Brain microvascular endothelial cell (primary cell): ENCODE results near the gene SLC16A3.
A peak's percentile ranks its signal among the peaks of the same experiment; 100 is the strongest.

Experiments used
- DNase-seq: peaks from one replicate; pipeline ENCODE4 v3.0.0-alpha.2; 2020
- H3K27ac ChIP-seq: fragments of 250-450 bp; sonication (Bioruptor Pico); 2 replicates; pipeline ENCODE4 v1.5.1; 2020; ENCODE audit warnings: mild to moderate bottlenecking, moderate library complexity
- H3K27me3 ChIP-seq: fragments of 250-450 bp; sonication (Bioruptor Pico); replicated peaks from 2 replicates; pipeline ENCODE4 v1.5.1; 2020; ENCODE audit warnings: mild to moderate bottlenecking
- H3K36me3 ChIP-seq: fragments of 250-450 bp; sonication (Bioruptor Pico); replicated peaks from 2 replicates; pipeline ENCODE4 v1.5.1; 2020; ENCODE audit warnings: mild to moderate bottlenecking
- H3K4me3 ChIP-seq: 2 replicates; pipeline ENCODE4 v1.5.1; 2011; ENCODE audit warnings: low read depth, mild to moderate bottlenecking, control low read depth, low read length, moderate library complexity
- in situ Hi-C: cut with HindIII; loops from 2 replicates; pipeline ENCODE4 v1.10.0; 2017; ENCODE audit warnings: low sequenced_read_pairs, low pct_ligation_motif_present
- TF ChIP-seq, protein P1 (sequence below): IDR thresholded peaks from 2 replicates; pipeline ENCODE4 v1.5.1; 2011; ENCODE audit warnings: low read depth, mild to moderate bottlenecking, moderate library complexity, low read length, control low read depth, inconsistent platforms; ENCODE audit errors: missing control alignments

The SLC16A3 gene

DNA sequence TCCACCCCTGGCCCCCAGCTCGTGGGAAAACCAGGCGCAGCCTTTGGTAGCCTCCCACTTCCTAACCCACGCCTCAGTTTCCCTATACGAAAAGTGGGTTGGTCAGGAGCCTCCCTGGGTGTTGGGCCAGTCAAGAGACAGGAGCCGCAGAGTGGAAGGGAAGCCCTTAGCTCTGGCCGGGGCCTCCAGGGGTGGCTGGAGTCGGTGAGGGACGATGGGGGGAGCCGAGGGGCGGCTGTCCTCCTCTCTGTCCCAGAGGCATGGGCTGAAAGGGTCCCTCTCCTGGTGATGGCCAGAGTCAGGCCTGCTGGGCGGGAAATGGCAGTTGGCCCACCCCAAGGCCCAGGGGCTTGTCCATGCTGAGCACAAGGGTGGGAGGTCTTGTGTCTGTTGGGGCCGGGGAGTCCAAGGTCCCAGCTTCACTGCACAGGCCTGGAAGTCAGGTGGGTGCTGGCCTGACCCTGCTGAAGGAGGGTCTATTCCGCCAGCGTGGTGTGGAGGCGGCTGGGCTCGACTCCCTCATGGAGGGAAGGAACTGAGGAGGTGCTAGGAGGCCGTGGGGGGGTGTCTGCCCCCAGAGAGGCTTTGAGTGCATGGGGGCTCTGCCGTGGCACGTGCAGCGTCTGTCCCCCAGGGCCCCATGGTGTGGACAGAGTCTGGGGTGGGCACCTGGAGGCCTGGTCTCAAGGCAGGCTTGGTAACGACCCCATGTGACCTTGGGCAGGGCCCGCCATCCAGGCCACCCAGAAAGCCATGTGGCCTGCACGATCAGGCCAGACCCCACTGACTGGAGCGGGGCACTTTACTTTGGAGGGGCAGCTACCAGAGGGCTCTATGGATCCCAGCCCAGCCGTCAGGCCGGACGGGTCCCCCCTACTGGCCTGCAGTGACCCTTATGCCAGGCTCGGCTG, 1.1 kb downstream of the SLC16A3 start:
- peak overlapping the region; percentile 74 for H3K4me3 ChIP-seq
- no peak for DNase-seq
- peak overlapping the region; percentile 12 for H3K27ac ChIP-seq

DNA sequence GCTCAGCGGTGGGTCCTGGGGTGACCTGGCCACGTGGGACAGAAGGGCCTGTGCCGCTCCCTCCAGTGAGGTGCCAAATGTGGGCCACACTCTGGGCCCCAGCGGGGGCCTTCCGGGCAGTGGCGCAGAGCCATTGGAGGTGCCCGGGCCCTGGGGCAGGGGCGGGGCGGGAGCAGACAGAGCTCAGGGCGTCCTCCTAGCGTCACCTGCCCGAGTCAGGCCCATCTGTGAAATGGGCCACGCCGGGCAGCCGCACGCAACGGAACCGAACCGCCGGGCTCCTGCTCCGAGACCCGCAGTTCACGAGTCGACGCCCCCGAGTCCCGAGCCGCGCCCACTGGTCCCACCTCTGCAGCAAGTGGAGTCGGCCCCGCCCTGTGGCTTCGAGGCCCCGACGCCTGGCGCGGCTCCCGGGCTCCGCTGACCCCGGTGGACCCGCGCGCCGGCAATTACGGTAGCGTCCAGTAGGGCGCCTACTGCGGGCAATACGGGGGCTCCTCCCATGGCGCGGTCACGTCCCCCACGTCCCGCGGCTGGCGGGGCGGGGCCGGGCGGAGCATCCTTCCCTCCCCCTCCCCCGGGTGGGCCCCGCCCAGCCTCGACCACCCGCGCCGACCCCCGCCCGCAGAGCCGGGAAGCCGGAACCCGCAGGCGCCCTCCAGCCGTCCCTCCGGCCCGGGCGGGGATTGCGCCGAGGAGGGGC, 1.9 kb downstream of the SLC16A3 start:
- Histone ChIP-seq H3K27me3 (no peaks in the 10 kb centered on the region), H3K36me3 (peaks cover 2% of the 10 kb centered on the region), H3K27ac (no peak overlapping the region), H3K4me3 (peak overlapping the region; percentile 74)
- DNase-seq: peak; percentile 64
- in situ Hi-C loops: no loop called here
- TF ChIP-seq, protein P1, sequence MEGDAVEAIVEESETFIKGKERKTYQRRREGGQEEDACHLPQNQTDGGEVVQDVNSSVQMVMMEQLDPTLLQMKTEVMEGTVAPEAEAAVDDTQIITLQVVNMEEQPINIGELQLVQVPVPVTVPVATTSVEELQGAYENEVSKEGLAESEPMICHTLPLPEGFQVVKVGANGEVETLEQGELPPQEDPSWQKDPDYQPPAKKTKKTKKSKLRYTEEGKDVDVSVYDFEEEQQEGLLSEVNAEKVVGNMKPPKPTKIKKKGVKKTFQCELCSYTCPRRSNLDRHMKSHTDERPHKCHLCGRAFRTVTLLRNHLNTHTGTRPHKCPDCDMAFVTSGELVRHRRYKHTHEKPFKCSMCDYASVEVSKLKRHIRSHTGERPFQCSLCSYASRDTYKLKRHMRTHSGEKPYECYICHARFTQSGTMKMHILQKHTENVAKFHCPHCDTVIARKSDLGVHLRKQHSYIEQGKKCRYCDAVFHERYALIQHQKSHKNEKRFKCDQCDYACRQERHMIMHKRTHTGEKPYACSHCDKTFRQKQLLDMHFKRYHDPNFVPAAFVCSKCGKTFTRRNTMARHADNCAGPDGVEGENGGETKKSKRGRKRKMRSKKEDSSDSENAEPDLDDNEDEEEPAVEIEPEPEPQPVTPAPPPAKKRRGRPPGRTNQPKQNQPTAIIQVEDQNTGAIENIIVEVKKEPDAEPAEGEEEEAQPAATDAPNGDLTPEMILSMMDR: peak; percentile 50

More for the DNA sequence above, 1.1 kb downstream of the SLC16A3 start:
- H3K27me3 ChIP-seq: no peaks in the 10 kb centered on the region
- peaks cover 2% of the 10 kb centered on the region for H3K36me3 ChIP-seq
- TF ChIP-seq, protein P1: peak; percentile 26
- in situ Hi-C loops: no loop called here

DNA sequence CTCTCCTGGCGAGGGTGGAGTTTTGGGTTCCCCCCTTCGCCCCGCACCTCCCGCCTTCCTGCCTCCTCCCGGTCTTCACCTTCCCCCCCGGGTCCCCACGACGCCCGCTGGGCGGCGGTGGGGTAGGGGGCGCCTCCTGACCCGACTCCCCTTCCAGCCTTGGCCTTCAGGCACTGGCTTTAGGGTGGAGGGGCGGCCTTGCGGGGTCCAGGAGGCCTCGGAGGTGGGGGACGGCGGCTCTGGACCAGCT, 2.4 kb downstream of the SLC16A3 start:
- in situ Hi-C loops: no loop called here
- Histone ChIP-seq H3K4me3 (peak overlapping the region; percentile 74), H3K27me3 (no peaks in the 10 kb centered on the region), H3K36me3 (peaks cover 6% of the 10 kb centered on the region), H3K27ac (no peak overlapping the region)
- TF ChIP-seq, protein P1: no peak
- DNase-seq: no peak

DNA sequence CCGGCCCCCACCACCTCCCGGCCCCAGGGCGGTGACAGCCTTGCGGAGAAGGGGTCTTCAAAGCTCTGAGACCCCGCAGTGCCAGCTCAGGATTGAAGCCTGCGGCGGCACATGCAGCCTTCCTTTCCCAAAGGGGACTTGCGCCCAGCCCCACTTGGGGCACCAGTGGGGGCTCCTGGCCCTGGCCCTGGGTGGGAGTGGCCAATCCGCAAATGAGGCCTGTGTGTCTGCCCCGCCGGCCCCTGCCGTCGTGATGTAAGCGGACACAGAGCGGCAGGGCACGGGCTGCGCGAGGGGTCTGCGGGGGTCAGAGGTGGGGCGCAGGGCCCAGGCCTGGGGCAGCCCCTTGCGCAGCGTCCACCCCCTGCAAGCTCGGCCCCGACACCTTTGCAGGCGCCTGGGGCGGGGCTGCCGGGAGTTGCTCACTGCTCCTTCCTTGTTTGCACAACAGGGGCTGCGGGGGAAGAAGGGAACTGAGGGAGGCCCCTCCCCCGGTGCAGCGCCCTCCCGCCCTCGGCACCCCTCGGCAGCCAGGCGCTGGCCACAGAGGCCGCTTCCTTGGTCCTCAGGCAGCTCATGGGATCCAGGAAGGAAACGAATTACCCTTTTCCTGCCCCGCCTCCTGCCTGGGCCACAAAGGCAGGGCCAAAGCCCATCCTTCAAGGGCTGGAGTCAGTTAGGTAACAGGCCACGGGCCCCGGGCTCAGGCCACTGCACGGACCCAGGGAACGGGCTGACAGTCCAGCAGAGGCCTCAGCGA, 2.9 kb downstream of the SLC16A3 start:
- Histone ChIP-seq H3K27ac (no peak overlapping the region), H3K27me3 (no peaks in the 10 kb centered on the region), H3K36me3 (peaks cover 11% of the 10 kb centered on the region), H3K4me3 (peak overlapping the region; percentile 74)
- TF ChIP-seq, protein P1: no peak
- in situ Hi-C loops: no loop called here
- no peak for DNase-seq

DNA sequence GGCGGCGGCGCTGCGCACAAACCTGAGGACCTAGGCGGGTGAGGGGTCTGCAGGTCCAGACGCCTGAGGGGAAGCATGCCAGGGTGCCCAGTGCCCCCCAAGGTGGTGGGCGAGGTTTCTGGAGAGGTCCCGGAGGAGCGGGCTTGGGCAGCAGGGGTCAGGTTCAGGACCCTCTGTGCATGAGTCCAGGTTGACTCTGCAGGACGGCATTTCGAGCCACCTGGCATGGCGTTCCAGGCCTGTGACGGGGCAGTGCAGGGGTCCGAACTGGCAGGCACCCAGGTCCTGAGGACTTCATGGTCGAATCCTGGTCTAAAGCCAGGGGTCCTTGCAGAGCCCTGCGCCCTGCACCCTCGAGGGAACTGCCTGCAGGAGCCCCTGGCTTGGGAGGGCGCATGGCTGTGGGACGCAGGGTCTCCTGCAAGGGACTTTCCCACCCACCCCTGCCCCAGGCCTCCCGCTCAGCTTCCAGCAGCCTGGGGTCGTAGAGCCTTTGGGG, 3.5 kb downstream of the SLC16A3 start:
- TF ChIP-seq, protein P1: no peak
- Histone ChIP-seq H3K36me3 (peaks cover 17% of the 10 kb centered on the region), H3K4me3 (peak overlapping the region; percentile 74), H3K27me3 (no peaks in the 10 kb centered on the region), H3K27ac (no peak overlapping the region)
- DNase-seq: no peak
- in situ Hi-C loops: no loop called here
